Osteocyte (in vitro differentiated cells): ENCODE data around the gene PTGR1. TPM values are rescaled to one million over a fixed set of nuclear protein-coding genes. Genes with fewer than 3 reads are reported as not detected.

ENCODE experiments used
- DNase-seq: peaks from one replicate; pipeline ENCODE4 v3.0.0; 2021; ENCODE audit warnings: mixed read lengths; ENCODE audit not compliant: unreplicated experiment; ENCODE audit errors: extremely low spot score
- H3K27ac Mint-ChIP-seq: one replicate; pipeline ENCODE4 v1.8.0; 2021; ENCODE audit warnings: mild to moderate bottlenecking, mixed read lengths; ENCODE audit not compliant: unreplicated experiment
- H3K27me3 Mint-ChIP-seq: one replicate; pipeline ENCODE4 v1.8.0; 2021; ENCODE audit warnings: mixed read lengths; ENCODE audit not compliant: unreplicated experiment
- H3K36me3 Mint-ChIP-seq: one replicate; pipeline ENCODE4 v1.8.0; 2021; ENCODE audit warnings: mixed read lengths; ENCODE audit not compliant: unreplicated experiment
- H3K4me1 Mint-ChIP-seq: one replicate; pipeline ENCODE4 v1.8.0; 2021; ENCODE audit warnings: mixed read lengths; ENCODE audit not compliant: unreplicated experiment
- H3K4me3 Mint-ChIP-seq: one replicate; pipeline ENCODE4 v1.8.0; 2021; ENCODE audit warnings: mild to moderate bottlenecking, moderate library complexity, mixed read lengths; ENCODE audit not compliant: unreplicated experiment
- H3K9me3 Mint-ChIP-seq: one replicate; pipeline ENCODE4 v1.8.0; 2021; ENCODE audit warnings: mixed read lengths; ENCODE audit not compliant: unreplicated experiment
- total RNA-seq: library from RNA; stranded (reverse); gene quantifications from 2 replicates; pipeline ENCODE4 v1.2.1, GENCODE V29; 2021
- TF ChIP-seq, protein P1 (sequence below): fragments of 200-600 bp; sonication (generic); IDR thresholded peaks from 2 replicates; pipeline ENCODE4 v1.5.0; 2021; ENCODE audit warnings: antibody characterized with exemption, mild to moderate bottlenecking, moderate library complexity

PTGR1 gene
- total RNA-seq, 1 donor from 2014 or later, result 16.5 TPM

DNA sequence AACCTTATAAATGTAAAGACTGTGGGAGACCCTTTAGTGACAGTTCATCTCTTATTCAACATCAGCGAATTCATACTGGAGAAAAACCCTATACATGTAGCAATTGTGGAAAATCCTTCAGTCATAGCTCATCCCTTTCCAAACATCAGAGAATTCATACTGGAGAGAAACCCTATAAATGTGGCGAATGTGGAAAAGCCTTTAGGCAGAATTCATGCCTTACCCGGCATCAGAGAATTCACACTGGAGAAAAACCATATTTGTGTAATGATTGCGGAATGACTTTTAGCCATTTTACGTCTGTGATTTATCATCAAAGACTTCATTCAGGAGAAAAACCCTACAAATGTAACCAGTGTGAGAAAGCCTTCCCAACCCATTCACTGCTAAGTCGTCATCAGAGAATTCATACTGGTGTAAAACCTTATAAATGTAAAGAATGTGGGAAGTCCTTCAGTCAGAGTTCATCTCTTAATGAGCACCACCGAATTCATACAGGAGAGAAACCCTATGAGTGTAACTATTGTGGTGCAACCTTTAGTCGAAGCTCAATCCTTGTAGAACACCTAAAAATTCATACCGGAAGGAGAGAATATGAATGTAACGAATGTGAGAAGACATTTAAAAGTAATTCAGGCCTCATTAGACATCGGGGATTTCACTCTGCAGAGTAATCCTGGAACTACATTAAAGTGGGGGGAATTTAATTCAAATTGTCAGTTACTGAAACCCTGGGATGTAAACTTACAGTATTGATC, 56.8 kb downstream of the PTGR1 start:
- DNase-seq, result no peak
- H3K9me3 Mint-ChIP-seq, result peaks cover 63% of the 10 kb centered on the region
- H3K36me3 Mint-ChIP-seq, result peaks cover 57% of the 10 kb centered on the region
- H3K4me1 Mint-ChIP-seq, result no peaks in the 10 kb centered on the region
- TF ChIP-seq, protein P1, sequence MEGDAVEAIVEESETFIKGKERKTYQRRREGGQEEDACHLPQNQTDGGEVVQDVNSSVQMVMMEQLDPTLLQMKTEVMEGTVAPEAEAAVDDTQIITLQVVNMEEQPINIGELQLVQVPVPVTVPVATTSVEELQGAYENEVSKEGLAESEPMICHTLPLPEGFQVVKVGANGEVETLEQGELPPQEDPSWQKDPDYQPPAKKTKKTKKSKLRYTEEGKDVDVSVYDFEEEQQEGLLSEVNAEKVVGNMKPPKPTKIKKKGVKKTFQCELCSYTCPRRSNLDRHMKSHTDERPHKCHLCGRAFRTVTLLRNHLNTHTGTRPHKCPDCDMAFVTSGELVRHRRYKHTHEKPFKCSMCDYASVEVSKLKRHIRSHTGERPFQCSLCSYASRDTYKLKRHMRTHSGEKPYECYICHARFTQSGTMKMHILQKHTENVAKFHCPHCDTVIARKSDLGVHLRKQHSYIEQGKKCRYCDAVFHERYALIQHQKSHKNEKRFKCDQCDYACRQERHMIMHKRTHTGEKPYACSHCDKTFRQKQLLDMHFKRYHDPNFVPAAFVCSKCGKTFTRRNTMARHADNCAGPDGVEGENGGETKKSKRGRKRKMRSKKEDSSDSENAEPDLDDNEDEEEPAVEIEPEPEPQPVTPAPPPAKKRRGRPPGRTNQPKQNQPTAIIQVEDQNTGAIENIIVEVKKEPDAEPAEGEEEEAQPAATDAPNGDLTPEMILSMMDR, result no peak
- H3K27me3 Mint-ChIP-seq, result no peaks in the 10 kb centered on the region
- no peak overlapping the region for H3K27ac Mint-ChIP-seq
- H3K4me3 Mint-ChIP-seq, result no peak overlapping the region

DNA sequence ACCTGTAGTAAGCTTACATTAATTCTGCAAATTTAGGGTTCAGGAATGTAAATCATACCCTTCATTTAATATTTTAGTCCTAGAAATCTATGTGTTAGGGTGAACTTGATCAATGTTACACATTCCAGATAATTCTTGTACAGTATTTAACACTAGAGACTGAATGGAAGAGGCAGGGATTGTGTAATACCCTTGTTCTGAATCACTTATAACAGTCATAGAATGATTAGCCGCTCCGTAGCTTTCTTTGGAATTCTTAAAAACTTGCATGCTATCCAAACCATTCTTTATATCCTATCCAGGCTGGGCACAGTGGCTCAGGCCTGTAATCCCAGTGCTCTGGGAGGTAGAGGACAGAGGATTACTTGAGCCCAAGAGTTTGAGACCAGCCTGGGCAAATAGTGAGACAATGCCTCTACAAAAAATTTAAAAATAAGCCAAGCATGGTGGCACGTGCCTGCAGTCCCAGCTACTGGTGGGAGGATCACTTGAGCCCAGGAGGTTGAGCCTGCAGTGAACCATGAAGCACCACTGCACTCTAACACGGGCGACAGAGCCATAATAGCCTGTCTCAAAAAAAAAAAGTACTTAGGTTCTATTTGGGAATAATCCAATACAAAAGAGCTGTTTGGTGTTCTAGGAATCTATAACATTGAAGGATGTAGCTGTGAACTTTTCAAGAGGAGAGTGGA, 66.2 kb downstream of the PTGR1 start:
- Mint-ChIP-seq H3K27ac (no peak overlapping the region), H3K4me1 (no peaks in the 10 kb centered on the region), H3K36me3 (peaks cover 31% of the 10 kb centered on the region), H3K27me3 (no peaks in the 10 kb centered on the region), H3K4me3 (no peak overlapping the region), H3K9me3 (peaks cover 10% of the 10 kb centered on the region)
- TF ChIP-seq, protein P1, result no peak
- DNase-seq, result no peak

DNA sequence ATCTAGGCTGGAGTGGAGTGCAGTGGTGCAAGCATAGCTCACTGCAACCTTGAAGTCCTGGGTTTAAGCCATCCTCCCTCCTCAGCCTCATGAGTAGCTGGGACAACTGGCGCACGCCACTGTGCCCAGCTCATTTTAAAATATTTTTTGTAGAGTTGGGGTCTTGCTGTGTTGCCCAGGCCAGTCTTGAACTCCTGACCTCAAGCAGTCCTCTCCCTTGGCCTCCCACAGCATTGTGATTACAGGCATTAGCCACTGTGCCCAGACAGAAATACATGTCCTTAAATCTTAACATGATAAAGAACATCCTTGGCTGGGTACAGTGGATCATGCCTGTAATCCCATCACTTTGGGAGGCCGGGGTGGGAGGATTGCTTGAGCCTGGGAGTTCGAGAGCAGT, 67.7 kb downstream of the PTGR1 start:
- Mint-ChIP-seq H3K9me3 (peaks cover 10% of the 10 kb centered on the region), H3K36me3 (peaks cover 32% of the 10 kb centered on the region), H3K4me1 (no peaks in the 10 kb centered on the region), H3K27me3 (no peaks in the 10 kb centered on the region), H3K4me3 (no peak overlapping the region), H3K27ac (no peak overlapping the region)
- DNase-seq, result no peak
- TF ChIP-seq, protein P1, result no peak

DNA sequence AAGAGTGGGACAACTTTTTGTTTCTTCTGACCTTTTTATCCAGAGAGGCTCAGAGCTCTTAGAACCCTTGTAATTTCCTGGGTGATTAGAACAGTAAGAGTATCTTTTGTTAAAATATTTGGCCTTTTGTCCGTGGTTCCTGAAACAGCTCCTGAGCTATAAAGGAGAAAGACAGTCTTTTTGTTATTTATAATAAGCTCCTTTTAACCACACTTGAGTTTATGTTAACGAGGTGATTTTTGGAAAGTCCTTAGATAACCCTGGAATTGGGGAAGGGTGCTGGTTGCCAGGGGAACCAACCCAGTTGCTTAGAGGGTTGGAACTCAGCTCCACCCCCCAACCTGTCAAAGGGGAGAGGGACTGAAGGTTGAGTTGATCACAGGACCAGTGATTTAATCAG, 69.7 kb downstream of the PTGR1 start:
- no peak overlapping the region for H3K27ac Mint-ChIP-seq
- H3K4me3 Mint-ChIP-seq, result no peak overlapping the region
- no peaks in the 10 kb centered on the region for H3K27me3 Mint-ChIP-seq
- no peak for DNase-seq
- H3K36me3 Mint-ChIP-seq, result peaks cover 25% of the 10 kb centered on the region
- H3K4me1 Mint-ChIP-seq, result peaks cover 9% of the 10 kb centered on the region
- TF ChIP-seq, protein P1, result no peak
- peaks cover 6% of the 10 kb centered on the region for H3K9me3 Mint-ChIP-seq

DNA sequence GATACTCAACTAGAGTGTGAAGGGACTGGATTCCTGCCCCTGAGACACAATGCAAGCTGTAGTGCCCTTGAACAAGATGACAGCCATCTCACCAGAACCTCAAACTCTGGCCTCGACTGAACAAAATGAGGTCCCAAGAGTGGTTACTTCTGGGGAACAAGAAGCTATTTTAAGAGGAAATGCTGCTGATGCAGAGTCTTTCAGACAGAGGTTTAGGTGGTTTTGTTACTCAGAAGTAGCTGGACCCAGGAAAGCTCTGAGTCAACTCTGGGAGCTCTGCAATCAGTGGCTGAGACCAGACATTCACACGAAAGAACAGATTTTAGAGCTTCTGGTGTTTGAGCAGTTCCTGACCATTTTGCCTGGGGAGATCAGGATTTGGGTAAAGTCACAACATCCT, 72.1 kb downstream of the PTGR1 start:
- Mint-ChIP-seq H3K4me1 (peaks cover 9% of the 10 kb centered on the region), H3K4me3 (no peak overlapping the region), H3K9me3 (no peaks in the 10 kb centered on the region), H3K36me3 (peaks cover 11% of the 10 kb centered on the region), H3K27me3 (peaks cover 2% of the 10 kb centered on the region), H3K27ac (no peak overlapping the region)
- DNase-seq, result no peak
- TF ChIP-seq, protein P1, result no peak
